ENCODE measurements around the gene KRI1. TPM values are rescaled to one million over a fixed set of nuclear protein-coding genes. Genes with fewer than 3 reads are reported as not detected.

The KRI1 gene
- total and polyA plus RNA-seq, 2 of the 8 experiments (the other 6 are each of a cell fraction or from before 2014, with no cell fraction given) = 14.2 to 45.2 TPM

GRCh38 chr19:10568062-10568825 lies 2.4 kb upstream of the KRI1 start:
- Histone ChIP-seq H3K18ac (ENCODE audit: extremely low read depth, low read length) (no peak overlapping the region; the same call in 1 of the 2 replicates), H3K4me2 (ENCODE audit: insufficient read depth in 1 of 2, low read depth in 2 of 2, low read length in 2 of 2) (peak overlapping the region; percentile 81 to 82), H3K14ac (ENCODE audit: insufficient read length) (no peak overlapping the region), H3K23me2 (ENCODE audit: low read depth, low read length) (peaks cover 18% of the 10 kb centered on the region), H2BK15ac (ENCODE audit: low read length) (no peak overlapping the region), H3K56ac (replicated peaks; ENCODE audit: insufficient read length, low read depth, low read length) (no peak overlapping the region), H2AFZ (ENCODE audit: low read length) (0 out of 2 replicates have a peak overlapping the region, but pooled peaks have one; percentile 22), H2BK12ac (ENCODE audit: low read depth, low read length) (no peak overlapping the region), H2BK5ac (ENCODE audit: low read depth, low read length) (no peak overlapping the region), H3K9ac (replicated peaks in 1 of 4; ENCODE audit: extremely low read depth in 1 of 4, low read depth in 3 of 4, low read length in 3 of 4) (peak overlapping the region in 3 of 4 experiments; percentile 20 to 45 (median 26); a peak in 3 of 7 replicates), H2BK20ac (ENCODE audit: low read length) (no peak overlapping the region), H3K36me3 (ENCODE audit: control insufficient read depth in 2 of 4, insufficient read depth in 4 of 4, low read length in 3 of 4) (peaks cover 0 to 5% (median 0%) of the 10 kb centered on the region in 4 experiments; a peak in 1 of 8 replicates), H2AK5ac (ENCODE audit: low read depth, low read length) (no peak overlapping the region), H3K27me3 (replicated peaks in 1 of 4; ENCODE audit: control insufficient read depth in 3 of 4, extremely low read depth in 1 of 4, insufficient read depth in 3 of 4, low read length in 3 of 4) (peaks cover 0 to 10% (median 7%) of the 10 kb centered on the region in 4 experiments; a peak in 4 of 7 replicates), H3K4ac (replicated peaks; ENCODE audit: insufficient read length, low read depth, low read length) (no peak overlapping the region), H3K9me3 (ENCODE audit: insufficient read depth in 2 of 2, low read depth in 1 of 2, low read length in 1 of 2) (no peaks in the 10 kb centered on the region), H3K27ac (ENCODE audit: low read depth, low read length) (no peak overlapping the region), H3K79me1 (ENCODE audit: low read depth, low read length) (peaks cover 4% of the 10 kb centered on the region; the same call in 1 of the 2 replicates), H3K4me3 (ENCODE audit: extremely low read depth in 1 of 4, insufficient read depth in 2 of 4, low read depth in 3 of 4, low read length in 4 of 4) (peak overlapping the region; percentile 54 to 69 (median 58)), H4K5ac (ENCODE audit: insufficient read length, low read depth, low read length) (peak overlapping the region; percentile 31), H3K4me1 (replicated peaks in 1 of 4; ENCODE audit: control insufficient read depth in 3 of 4, insufficient read depth in 4 of 4, low read length in 3 of 4) (peaks cover 0 to 19% (median 9%) of the 10 kb centered on the region in 4 experiments; a peak in 6 of 7 replicates), H2BK120ac (replicated peaks; ENCODE audit: low read depth, low read length) (no peak overlapping the region), H4K91ac (replicated peaks; ENCODE audit: insufficient read length, low read length) (no peak overlapping the region), H4K20me1 (replicated peaks in 1 of 2; ENCODE audit: control insufficient read depth in 1 of 2, insufficient read depth in 2 of 2, low read length in 2 of 2) (peaks cover 0 to 4% of the 10 kb centered on the region in 2 experiments), H3K23ac (ENCODE audit: insufficient read length) (no peak overlapping the region), H4K8ac (ENCODE audit: extremely low read depth, insufficient read depth, low read length) (0 out of 2 replicates have a peak overlapping the region, but pooled peaks have one; percentile 69), H3K79me2 (ENCODE audit: control insufficient read depth in 1 of 2, insufficient read depth in 2 of 2, low read length in 2 of 2) (peaks cover 0 to 10% of the 10 kb centered on the region in 2 experiments; a peak in 2 of 4 replicates)
- DNase-seq (ENCODE audit: low read depth in 1 of 2, low spot score in 2 of 2) (peak in 1 of 2 experiments; percentile 86), FAIRE-seq (no peak)
- 3% methylated on average over 12 of the region's 58 CpGs; no CpG with 5 or more reads in 1 of the 2 experiments for WGBS, 2 experiments (ENCODE audit: extremely low coverage in 1 of 2, insufficient coverage in 1 of 2, insufficient read length in 1 of 2, insufficient replicate concordance in 2 of 2, low coverage in 1 of 2, low lambda C conversion rate in 2 of 2, missing lambda C conversion rate in 1 of 2)
- POLR2A ChIA-PET (ENCODE audit: partially characterized antibody) = interaction anchor here (0.7 to 3.0 kb wide), 15 partner anchors 11 to 133 kb away, joined by 3 to 14 read pairs (median 5); partner anchors contain the start of gene QTRT1
- CTCF ChIA-PET (ENCODE audit: partially characterized antibody) = interaction anchor here (0.8 to 2.5 kb wide), 13 partner anchors 9 to 260 kb away, joined by 3 to 11 read pairs (median 4); no protein-coding TSS in a partner anchor
- TF ChIP-seq BRCA1 (IDR thresholded peaks at IDR 0.05; ENCODE audit: low read depth, low read length) = no peak
- peak; percentile 29; the same call in 1 of the 2 replicates for TF ChIP-seq PHF8 (conservative IDR thresholded peaks at IDR 0.05; ENCODE audit: low read depth, low read length)
- TF ChIP-seq TBP (IDR thresholded peaks at IDR 0.05; ENCODE audit: low read depth, low read length) = 0 out of 2 replicates have a peak, but pooled peaks have one; percentile 26
- peak; percentile 40; the same call in 1 of the 2 replicates for TF ChIP-seq MAX (IDR thresholded peaks at IDR 0.05)
- TF ChIP-seq SIN3A (conservative IDR thresholded peaks at IDR 0.05 in 1 of 2, IDR thresholded peaks at IDR 0.05 in 1 of 2; ENCODE audit: low read depth in 1 of 2, low read length in 2 of 2) = peak; percentile 65 to 67; a peak in 2 of 4 replicates
- peak in 1 of 3 experiments; percentile 14; a peak in 1 of 4 replicates for TF ChIP-seq CTCF (IDR thresholded peaks at IDR 0.05; ENCODE audit: control extremely low read depth in 1 of 3, insufficient read depth in 1 of 3, low read depth in 1 of 3, low read length in 3 of 3)
- no peak for TF ChIP-seq SRF (IDR thresholded peaks at IDR 0.05; ENCODE audit: low read depth, low read length)
